RWPE1 (cell line): ENCODE data around the gene MIB2.

Experiments
- CTCF ChIA-PET: fragments of 350-600 bp; sonication (Branson Sonifier 250); formaldehyde crosslinking; extraction: SDS; loops from one replicate; lab custom pipeline; 2021; lab: Yijun Ruan, JAX
- POLR2A ChIA-PET: fragments of 400-600 bp; formaldehyde crosslinking; extraction: SDS; loops from one replicate; lab custom pipeline; 2020; ENCODE audit warnings: antibody characterized with exemption; ENCODE audit not compliant: low non-redundant PET; lab: Yijun Ruan, JAX
- DNase-seq: peaks from one replicate; pipeline ENCODE4 v3.0.0; 2012; ENCODE audit warnings: low spot score
- H3K27ac ChIP-seq: fragments of 450-650 bp; 2 replicates; pipeline ENCODE4 v1.5.1; 2017
- CTCF ChIP-seq: fragments of 450-650 bp; conservative IDR thresholded peaks from 2 replicates; pipeline ENCODE4 v1.5.1; 2017; ENCODE audit warnings: low read depth, mild to moderate bottlenecking

The MIB2 gene

GRCh38 chr1:1601564-1602303, 13.6 kb upstream of the MIB2 start:
- H3K27ac ChIP-seq: peak overlapping the region; percentile 28
- ChIA-PET POLR2A (no interaction called here), CTCF (interaction anchor here (0.8 kb wide), 1 partner anchor 12 kb away, joined by 3 read pairs; no protein-coding TSS in a partner anchor)
- no peak for DNase-seq
- no peak for TF ChIP-seq CTCF

- DNase-seq: no peak
- CTCF ChIA-PET: no interaction called here
- H3K27ac ChIP-seq: peak overlapping the region; percentile 28
- no peak for TF ChIP-seq CTCF
- POLR2A ChIA-PET: interaction anchor here (0.7 kb wide), 1 partner anchor 13 kb away, joined by 3 read pairs; the partner anchor contains the start of gene MIB2
Measured at GRCh38 chr1:1602304-1602967, 12.9 kb upstream of the MIB2 start.

GRCh38 chr1:1602968-1603506, 12.3 kb upstream of the MIB2 start:
- POLR2A ChIA-PET: interaction anchor here (0.7 kb wide), 1 partner anchor 12 kb away, joined by 3 read pairs; the partner anchor contains the start of gene MIB2
- peak overlapping the region; percentile 28 for H3K27ac ChIP-seq
- no peak for DNase-seq
- TF ChIP-seq CTCF: no peak
- CTCF ChIA-PET: no interaction called here

GRCh38 chr1:1603671-1604373, 11.5 kb upstream of the MIB2 start:
- ChIA-PET CTCF (no interaction called here), POLR2A (no interaction called here)
- no peak for DNase-seq
- H3K27ac ChIP-seq: peak overlapping the region; percentile 28; the same call in 1 of the 2 replicates
- TF ChIP-seq CTCF: no peak

- H3K27ac ChIP-seq: no peak overlapping the region
- CTCF ChIA-PET: no interaction called here
- TF ChIP-seq CTCF: no peak
- POLR2A ChIA-PET: no interaction called here
- no peak for DNase-seq
Measured at GRCh38 chr1:1604374-1605033, 10.8 kb upstream of the MIB2 start.
